HCT116 (cell line): ENCODE results near the gene ZBTB7C. TPM values are rescaled to one million over a fixed set of nuclear protein-coding genes. Genes with fewer than 3 reads are reported as not detected.

Experiments used
- ATAC-seq: fragments of 200-7000 bp; cut with Tn5 transposase; 2 replicates; pipeline ENCODE4 v1.9.1; 2020; ENCODE audit warnings: mild to moderate bottlenecking, moderate library complexity
- BruUV-seq: library from RNA; stranded (reverse); fragments of 400-500 nt; replicated peaks from 2 replicates; lab custom pipeline; 2021; lab: Mats Ljungman, UMichigan
- CTCF ChIA-PET: fragments of 300-600 bp; sonication (Branson Sonifier 250); formaldehyde crosslinking; loops from one replicate; lab custom pipeline; 2021; ENCODE audit warnings: antibody characterized with exemption; lab: Charles Lee
- POLR2A ChIA-PET: fragments of 300-600, 350-600 bp; sonication (Branson Sonifier 250); formaldehyde crosslinking; loops from one replicate; lab custom pipeline; 2021; ENCODE audit warnings: antibody characterized with exemption; lab: Charles Lee
- RAD21 ChIA-PET, 2 experiments: fragments of 300-600 bp; sonication (Branson Sonifier 250); formaldehyde crosslinking; loops; one replicate each; lab custom pipeline; 2023; ENCODE audit warnings: low total read pairs in 2 of 2; ENCODE audit not compliant: uncharacterized antibody in 2 of 2, unreplicated experiment in 2 of 2, low non-redundant PET in 1 of 2; lab: Charles Lee
- DNase-seq: peaks from one replicate; pipeline ENCODE4 v3.0.0-alpha.2; 2010; ENCODE audit warnings: low read depth, low spot score
- H2AFZ ChIP-seq: fragments of 200-600 bp; shearing (Covaris generic), sonication (generic); 2 replicates; pipeline ENCODE4 v1.6.1; 2017; ENCODE audit warnings: low read depth, mixed run types, mixed read lengths, antibody characterized with exemption, low read length; ENCODE audit not compliant: poor library complexity, severe bottlenecking
- H3K27ac ChIP-seq: 2 replicates; pipeline ENCODE4 v1.5.1; 2012; ENCODE audit warnings: low read depth, low read length
- H3K27me3 ChIP-seq: fragments of 200-600 bp; sonication (generic); 2 replicates; pipeline ENCODE4 v1.6.1; 2016; ENCODE audit warnings: mixed run types, low read length, mixed read lengths; ENCODE audit not compliant: insufficient read depth
- H3K36me3 ChIP-seq, 2 experiments: fragments of 200-500 bp in 1 of 2; fragments of 200-600 bp in 1 of 2; sonication (Bioruptor generic) in 1 of 2; sonication (generic) in 1 of 2; 2 replicates each; pipeline versions ENCODE4 v1.5.1 to v1.6.1; 2014 to 2016; ENCODE audit warnings: low read length in 2 of 2, inconsistent platforms in 1 of 2, mixed read lengths in 1 of 2, mixed run types in 1 of 2; ENCODE audit not compliant: insufficient read depth in 2 of 2, control insufficient read depth in 1 of 2
- H3K4me1 ChIP-seq, 2 experiments: fragments of 200-600 bp in 1 of 2; sonication (generic) in 1 of 2; 2 replicates each; pipeline versions ENCODE4 v1.5.1 to v1.6.1; 2012 to 2017; ENCODE audit warnings: low read length in 2 of 2, inconsistent platforms in 1 of 2, mild to moderate bottlenecking in 1 of 2, mixed read lengths in 1 of 2, mixed run types in 1 of 2, moderate library complexity in 1 of 2; ENCODE audit not compliant: insufficient read depth in 2 of 2, control insufficient read depth in 1 of 2
- H3K4me2 ChIP-seq: fragments of 200-600 bp; sonication (generic); 2 replicates; pipeline ENCODE4 v1.6.1; 2017; ENCODE audit warnings: mixed run types, low read length, mixed read lengths
- H3K4me3 ChIP-seq, 2 experiments: fragments of 200-600 bp in 1 of 2; sonication (generic) in 1 of 2; replicated peaks in 1 of 2; 2 replicates each; pipeline ENCODE4 v1.5.1; 2011 to 2016; ENCODE audit warnings: low read length in 2 of 2, control low read depth in 1 of 2, low read depth in 1 of 2, mild to moderate bottlenecking in 1 of 2, mixed read lengths in 1 of 2, mixed run types in 1 of 2
- H3K79me2 ChIP-seq: fragments of 200-600 bp; sonication (generic); 2 replicates; pipeline ENCODE4 v1.6.1; 2017; ENCODE audit warnings: mild to moderate bottlenecking, mixed run types, low read length, moderate library complexity, mixed read lengths; ENCODE audit not compliant: insufficient read depth
- H3K9ac ChIP-seq: fragments of 200-600 bp; sonication (generic); 2 replicates; pipeline ENCODE4 v1.6.1; 2016; ENCODE audit warnings: low read length, mixed read lengths
- H3K9me2 ChIP-seq: fragments of 200-600 bp; sonication (generic), shearing (Covaris generic); 2 replicates; pipeline ENCODE4 v1.6.1; 2017; ENCODE audit warnings: mixed run types, mild to moderate bottlenecking, moderate library complexity; ENCODE audit not compliant: insufficient read depth
- H3K9me3 ChIP-seq, 2 experiments: fragments of 200-500 bp in 1 of 2; fragments of 200-600 bp in 1 of 2; sonication (Bioruptor generic) in 1 of 2; sonication (generic) in 1 of 2; 2 replicates each; pipeline ENCODE4 v1.6.1; 2014 to 2017; ENCODE audit warnings: low read length in 2 of 2, mixed read lengths in 2 of 2, inconsistent platforms in 1 of 2, low read depth in 1 of 2, mild to moderate bottlenecking in 1 of 2, mixed run types in 1 of 2, moderate library complexity in 1 of 2; ENCODE audit not compliant: control insufficient read depth in 1 of 2, insufficient read depth in 1 of 2
- H4K20me1 ChIP-seq: fragments of 200-600 bp; sonication (generic), shearing (Covaris generic); 2 replicates; pipeline ENCODE4 v1.6.1; 2017; ENCODE audit warnings: mixed run types, mild to moderate bottlenecking, moderate library complexity; ENCODE audit not compliant: insufficient read depth
- CEBPB ChIP-seq: IDR thresholded peaks from 2 replicates; pipeline ENCODE4 v1.6.1; 2012; ENCODE audit warnings: low read depth
- EGR1 ChIP-seq: IDR thresholded peaks from 2 replicates; pipeline ENCODE4 v1.6.1; 2012; ENCODE audit warnings: low read depth
- EZH2 ChIP-seq: fragments of 200-600 bp; sonication (generic); IDR thresholded peaks from 2 replicates; pipeline ENCODE4 v1.6.1; 2017; ENCODE audit warnings: antibody characterized with exemption, mixed run types
- EZH2phosphoT487 ChIP-seq: fragments of 200-600 bp; IDR thresholded peaks from 2 replicates; pipeline ENCODE4 v1.6.1; 2018; ENCODE audit warnings: antibody characterized with exemption, borderline replicate concordance
- POLR2A ChIP-seq: IDR thresholded peaks from 2 replicates; pipeline ENCODE4 v1.7.0; 2011; ENCODE audit warnings: borderline replicate concordance; ENCODE audit not compliant: insufficient read depth, insufficient read length; ENCODE audit errors: extremely low read depth
- RAD21 ChIP-seq: IDR thresholded peaks from 2 replicates; pipeline ENCODE4 v1.6.1; 2012; ENCODE audit warnings: low read depth, mild to moderate bottlenecking
- REST ChIP-seq: IDR thresholded peaks from 2 replicates; pipeline ENCODE4 v1.6.1; 2012; ENCODE audit warnings: low read depth
- SIN3A ChIP-seq: IDR thresholded peaks from 2 replicates; pipeline ENCODE4 v1.6.1; 2012; ENCODE audit warnings: low read depth
- SP1 ChIP-seq: IDR thresholded peaks from 2 replicates; pipeline ENCODE4 v1.6.1; 2012; ENCODE audit warnings: low read depth
- TCF7L2 ChIP-seq: IDR thresholded peaks from 2 replicates; pipeline ENCODE4 v1.7.0; 2011; ENCODE audit warnings: borderline replicate concordance, inconsistent platforms; ENCODE audit not compliant: insufficient read depth, insufficient read length; ENCODE audit errors: extremely low read depth
- YY1 ChIP-seq: IDR thresholded peaks from 2 replicates; pipeline ENCODE4 v1.6.1; 2011; ENCODE audit warnings: low read length, low read depth, moderate library complexity, mild to moderate bottlenecking; ENCODE audit not compliant: insufficient replicate concordance; ENCODE audit errors: extremely low read depth
- ZNF274 ChIP-seq: fragments of 200-500 bp; sonication (Bioruptor generic); IDR thresholded peaks from 2 replicates; pipeline ENCODE4 v1.6.1; 2014; ENCODE audit warnings: mild to moderate bottlenecking, low read depth, low read length, inconsistent platforms
- intact Hi-C: fragments of 100-400 bp; cut with micrococcal nuclease; formaldehyde crosslinking; loops from 2 replicates; pipeline ENCODE4 v1.10.0; 2022
- total RNA-seq: library from RNA; stranded (reverse); gene quantifications from one replicate; pipeline ENCODE4 v1.2.1, GENCODE V29; 2021; ENCODE audit not compliant: unreplicated experiment

The ZBTB7C gene
- total RNA-seq, 1 experiment from 2014 or later = 0.37 TPM

DNA sequence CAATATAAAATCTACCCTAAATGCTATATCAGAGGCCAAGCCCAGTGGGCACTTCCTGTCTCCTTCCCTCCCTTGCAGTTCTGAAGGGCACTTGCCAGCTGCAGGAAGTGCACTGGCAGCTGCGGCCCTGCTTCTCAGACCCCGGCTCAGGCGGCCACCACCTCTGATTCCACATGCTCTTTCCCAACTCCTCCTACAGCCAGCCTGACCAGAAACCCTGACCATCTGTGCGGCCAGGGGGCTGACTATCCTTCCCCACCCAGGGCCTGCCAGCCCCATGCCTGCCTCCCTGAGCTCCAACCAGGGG is 88.6 kb downstream of the ZBTB7C start:
- H3K4me3 ChIP-seq = no peak overlapping the region
- RAD21 ChIA-PET = no interaction called here
- no peaks in the 10 kb centered on the region for H3K36me3 ChIP-seq
- H2AFZ ChIP-seq = no peak overlapping the region
- intact Hi-C loops = no loop called here
- POLR2A ChIA-PET = no interaction called here
- ATAC-seq (no peak), DNase-seq (no peak)
- CTCF ChIA-PET = no interaction called here
- H3K79me2 ChIP-seq = no peaks in the 10 kb centered on the region
- H3K27ac ChIP-seq = no peak overlapping the region
- H3K9me3 ChIP-seq = no peaks in the 10 kb centered on the region
- no peaks in the 10 kb centered on the region for H4K20me1 ChIP-seq
- H3K27me3 ChIP-seq = no peaks in the 10 kb centered on the region
- H3K4me1 ChIP-seq = no peaks in the 10 kb centered on the region
- no peak overlapping the region for H3K4me2 ChIP-seq
- no peak for TF ChIP-seq POLR2A
- no peak for TF ChIP-seq ZNF274
- TF ChIP-seq SIN3A = no peak
- no peak for TF ChIP-seq EZH2phosphoT487
- TF ChIP-seq RAD21 = no peak
- TF ChIP-seq EZH2 = no peak
- no peak for TF ChIP-seq REST
- no peak for TF ChIP-seq SP1
- TF ChIP-seq CEBPB = no peak
- TF ChIP-seq YY1 = no peak
- no peak for TF ChIP-seq TCF7L2
- no peak for TF ChIP-seq EGR1
- H3K9me2 ChIP-seq = no peaks in the 10 kb centered on the region
- no peak overlapping the region for H3K9ac ChIP-seq
- no TSS peak for BruUV-seq
